ENCODE data around the gene C1QTNF12.

C1QTNF12 gene

DNA sequence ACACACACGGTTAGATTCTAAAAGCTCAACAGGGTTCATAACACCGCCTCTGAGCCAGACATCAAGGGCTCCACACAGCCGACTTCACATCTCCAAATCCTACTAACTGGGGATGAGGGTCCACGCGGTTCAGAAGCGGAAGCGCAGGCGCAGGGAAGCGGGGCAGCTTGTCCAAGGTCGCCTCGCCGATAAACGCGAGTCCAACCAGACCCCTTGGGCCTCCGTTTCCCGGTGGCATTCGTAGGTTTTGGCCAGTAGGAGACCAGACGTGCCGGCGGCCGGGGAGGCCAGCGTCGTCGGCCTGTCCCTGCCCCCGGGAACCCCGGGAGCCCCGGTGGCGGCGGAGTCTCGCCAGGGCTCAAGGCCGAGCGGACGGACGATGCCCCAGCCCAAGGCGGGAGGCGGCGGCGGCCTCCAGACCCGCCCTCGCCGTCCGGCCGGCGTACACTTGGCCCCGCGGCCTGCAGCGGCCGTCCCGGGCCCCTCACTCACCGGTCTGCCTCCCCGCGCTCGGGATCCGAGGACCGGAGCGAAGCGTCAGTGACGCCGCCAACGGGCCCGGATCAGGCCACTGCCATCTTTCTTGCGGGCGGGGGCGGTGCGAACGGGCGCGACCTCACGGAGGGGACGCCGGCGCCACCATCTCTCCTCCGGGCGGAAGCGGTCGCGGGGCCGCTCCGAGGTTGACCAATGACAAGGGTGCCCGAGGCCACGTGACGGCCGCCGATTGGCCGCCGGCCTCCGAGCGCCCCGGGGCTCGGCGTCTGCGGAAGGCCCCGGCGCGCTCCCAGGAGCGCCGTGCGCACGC is 14.9 kb downstream of the C1QTNF12 start, which contains the start of gene SDF4:
Gene SDF4, minus strand, starts transcription at position 602 of the 808 bp plus-strand sequence. CDS start 3,229 bp downstream, outside the sequence.
- H3K36me3 ChIP-seq (ENCODE audit: insufficient read depth, low read length): peaks cover 18% of the 10 kb centered on the region; the same call in 1 of the 2 replicates
- H3K4me3 ChIP-seq: peak within 1 kb of the TSS; percentile 98
- TF ChIP-seq POLR2AphosphoS5 (IDR thresholded peaks at IDR 0.05; ENCODE audit: borderline replicate concordance, low read depth, low read length): peak; percentile 83
- no peak for TF ChIP-seq FOXP2 (optimal IDR thresholded peaks at IDR 0.05; ENCODE audit: control extremely low read depth, extremely low read length, insufficient read depth)
- peak within 1 kb of the TSS; percentile 95 for H3K9ac ChIP-seq (ENCODE audit: insufficient read length)
- H3K9me3 ChIP-seq (ENCODE audit: low read depth, low read length): no peaks in the 10 kb centered on the region
- DNase-seq (ENCODE audit: low read depth, low spot score): peak; percentile 80
- H3K27ac ChIP-seq: peak within 1 kb of the TSS; percentile 73

DNA sequence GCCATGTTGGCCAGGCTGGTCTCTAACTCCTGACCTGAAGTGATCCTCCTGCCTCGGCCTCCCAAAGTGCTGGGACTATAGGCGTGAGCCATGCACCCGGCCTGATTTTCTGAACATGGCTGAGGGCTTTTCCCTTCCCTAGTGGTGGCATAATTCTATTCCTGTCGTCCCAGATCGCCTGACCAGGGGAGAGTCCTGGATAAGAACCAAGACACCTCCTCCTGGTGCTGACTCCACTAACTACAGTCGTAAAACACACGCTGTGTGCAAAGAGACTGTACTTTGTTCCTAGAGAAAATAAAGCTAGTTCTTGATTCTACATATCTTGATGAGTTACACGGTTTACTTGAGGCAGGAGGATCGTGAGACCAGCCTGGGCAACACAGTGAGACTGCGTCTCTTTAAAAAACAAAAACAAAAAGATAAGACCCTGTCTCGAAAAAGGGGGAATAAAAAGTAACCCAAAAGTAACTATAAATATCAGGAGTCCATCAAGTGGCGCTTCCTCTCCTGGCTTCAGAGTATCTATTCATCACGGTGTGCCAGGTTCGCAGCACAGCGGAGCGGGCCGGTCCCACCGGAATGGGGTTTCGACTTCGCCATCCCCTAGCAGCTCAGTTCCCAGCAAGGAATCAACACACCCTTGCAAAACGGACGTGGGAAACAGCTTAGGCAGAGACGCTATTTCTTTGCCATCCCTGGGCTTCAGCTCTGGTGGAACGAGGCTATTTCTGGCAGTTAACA is 15.7 kb downstream of the C1QTNF12 start:
- peak overlapping the region; percentile 38 for H3K27ac ChIP-seq
- DNase-seq (ENCODE audit: low read depth, low spot score): no peak
- no peaks in the 10 kb centered on the region for H3K9me3 ChIP-seq (ENCODE audit: low read depth, low read length)
- H3K4me3 ChIP-seq: peak overlapping the region; percentile 98
- H3K9ac ChIP-seq (ENCODE audit: insufficient read length): peak overlapping the region; percentile 95
- peaks cover 18% of the 10 kb centered on the region; the same call in 1 of the 2 replicates for H3K36me3 ChIP-seq (ENCODE audit: insufficient read depth, low read length)
- no peak for TF ChIP-seq POLR2AphosphoS5 (IDR thresholded peaks at IDR 0.05; ENCODE audit: borderline replicate concordance, low read depth, low read length)
- TF ChIP-seq FOXP2 (optimal IDR thresholded peaks at IDR 0.05; ENCODE audit: control extremely low read depth, extremely low read length, insufficient read depth): no peak
- no peak for TF ChIP-seq EZH2 (IDR thresholded peaks at IDR 0.05)

DNA sequence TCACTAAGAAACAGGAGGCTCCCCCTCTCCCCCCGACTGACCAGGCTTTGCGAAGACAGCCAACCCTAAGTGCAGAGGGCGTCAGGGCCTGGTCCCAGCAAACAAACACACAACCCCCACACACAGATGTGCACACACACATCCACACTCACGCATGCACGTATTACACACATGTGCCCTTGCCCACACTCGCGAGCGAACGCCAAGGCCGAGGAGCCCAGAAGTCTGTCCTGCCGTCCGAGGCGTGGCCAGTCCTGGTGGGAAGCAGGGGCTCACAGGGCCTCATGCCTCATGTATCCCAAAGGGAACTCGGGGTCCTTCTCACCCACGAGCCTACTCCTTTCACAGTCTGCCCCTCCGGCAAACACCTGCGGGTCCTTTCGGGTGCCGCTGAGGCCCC is 16.8 kb downstream of the C1QTNF12 start:
- no peak for DNase-seq (ENCODE audit: low read depth, low spot score)
- Histone ChIP-seq H3K9ac (ENCODE audit: insufficient read length) (no peak overlapping the region), H3K9me3 (ENCODE audit: low read depth, low read length) (no peaks in the 10 kb centered on the region), H3K36me3 (ENCODE audit: insufficient read depth, low read length) (peaks cover 18% of the 10 kb centered on the region; the same call in 1 of the 2 replicates), H3K27ac (no peak overlapping the region), H3K4me3 (peak overlapping the region; percentile 98; the same call in 1 of the 2 replicates)
- no peak for TF ChIP-seq POLR2AphosphoS5 (IDR thresholded peaks at IDR 0.05; ENCODE audit: borderline replicate concordance, low read depth, low read length)

DNA sequence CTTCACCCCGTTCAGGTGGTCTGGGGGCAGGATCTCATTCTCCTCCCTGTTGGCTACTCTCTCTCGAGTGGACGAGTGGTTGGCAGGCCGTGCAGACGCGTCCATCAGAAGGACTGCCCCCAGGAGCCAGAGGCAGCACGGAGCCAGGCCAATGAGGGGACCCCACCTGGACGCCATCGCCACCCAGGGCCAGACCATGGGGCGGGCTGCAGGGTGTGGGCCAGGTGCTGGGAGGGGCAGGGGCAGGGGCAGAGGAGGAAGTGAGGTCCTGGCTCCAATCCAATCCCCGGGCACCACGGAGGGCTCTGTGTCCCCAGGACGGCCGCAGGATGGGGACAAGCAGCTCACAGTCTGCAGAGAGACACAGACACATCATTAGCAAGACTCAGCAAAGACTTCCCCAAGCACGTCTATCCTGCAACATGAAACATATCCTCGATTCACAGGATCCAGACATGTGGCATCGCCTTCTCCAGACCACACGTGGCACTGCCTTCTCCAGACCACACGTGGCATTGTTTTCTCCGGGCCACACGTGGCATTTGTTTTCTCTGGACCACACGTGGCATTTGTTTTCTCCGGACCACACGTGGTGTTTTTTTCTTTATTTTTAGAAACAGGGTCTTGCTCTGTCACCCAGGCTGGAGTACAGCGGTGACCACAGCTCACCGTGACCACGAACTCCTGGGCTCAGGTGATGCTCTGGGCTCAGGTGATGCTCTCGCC is 17.8 kb downstream of the C1QTNF12 start:
- TF ChIP-seq FOXP2 (optimal IDR thresholded peaks at IDR 0.05; ENCODE audit: control extremely low read depth, extremely low read length, insufficient read depth) (no peak), EZH2 (IDR thresholded peaks at IDR 0.05) (no peak), POLR2AphosphoS5 (IDR thresholded peaks at IDR 0.05; ENCODE audit: borderline replicate concordance, low read depth, low read length) (no peak)
- H3K4me3 ChIP-seq: no peak overlapping the region
- DNase-seq (ENCODE audit: low read depth, low spot score): no peak
- no peaks in the 10 kb centered on the region for H3K9me3 ChIP-seq (ENCODE audit: low read depth, low read length)
- peaks cover 18% of the 10 kb centered on the region; the same call in 1 of the 2 replicates for H3K36me3 ChIP-seq (ENCODE audit: insufficient read depth, low read length)
- no peak overlapping the region for H3K9ac ChIP-seq (ENCODE audit: insufficient read length)
- no peak overlapping the region for H3K27ac ChIP-seq

DNA sequence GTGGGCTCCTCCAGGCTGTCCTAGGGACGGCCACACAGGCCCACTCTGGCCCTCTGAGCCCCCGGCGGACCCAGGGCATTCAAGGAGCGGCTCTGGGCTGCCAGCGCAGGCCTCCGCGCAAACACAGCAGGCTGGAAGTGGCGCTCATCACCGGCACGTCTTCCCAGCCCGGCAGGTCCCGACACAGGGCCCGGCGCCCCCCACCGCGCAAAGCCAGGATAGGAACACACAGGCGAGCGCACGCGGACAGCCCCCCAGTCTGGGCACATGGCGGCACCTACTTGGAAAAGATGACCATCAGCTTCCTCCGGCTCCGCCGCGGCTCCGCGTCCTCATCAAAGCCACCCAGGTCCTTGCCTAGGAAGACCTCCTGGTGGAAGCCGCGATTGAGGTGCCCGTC is 18.3 kb downstream of the C1QTNF12 start:
- Histone ChIP-seq H3K36me3 (ENCODE audit: insufficient read depth, low read length) (peaks cover 20% of the 10 kb centered on the region; the same call in 1 of the 2 replicates), H3K27ac (no peak overlapping the region), H3K9me3 (ENCODE audit: low read depth, low read length) (no peaks in the 10 kb centered on the region), H3K9ac (ENCODE audit: insufficient read length) (no peak overlapping the region), H3K4me3 (no peak overlapping the region)
- DNase-seq (ENCODE audit: low read depth, low spot score): no peak
- TF ChIP-seq POLR2AphosphoS5 (IDR thresholded peaks at IDR 0.05; ENCODE audit: borderline replicate concordance, low read depth, low read length) (no peak), EZH2 (IDR thresholded peaks at IDR 0.05) (no peak), FOXP2 (optimal IDR thresholded peaks at IDR 0.05; ENCODE audit: control extremely low read depth, extremely low read length, insufficient read depth) (no peak)

DNA sequence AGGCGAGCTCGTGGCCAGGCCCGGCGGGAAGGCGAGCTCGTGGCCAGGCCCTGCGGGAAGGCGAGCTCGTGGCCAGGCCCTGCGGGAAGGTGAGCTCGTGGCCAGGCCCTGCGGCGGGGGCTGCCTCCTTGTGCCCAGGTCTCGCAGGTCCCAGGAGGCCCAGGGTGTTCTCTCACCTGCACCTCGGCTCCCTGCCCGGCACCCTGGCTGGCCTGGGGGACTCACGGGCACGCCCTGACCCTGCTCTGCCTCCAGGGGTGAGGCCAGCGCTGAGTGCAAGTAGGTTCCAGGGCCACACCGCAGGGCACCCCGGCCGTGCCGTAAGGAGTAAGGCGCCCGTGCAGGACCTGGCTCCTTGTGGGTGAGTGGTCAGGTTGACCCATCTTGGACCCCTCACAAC is 19.1 kb downstream of the C1QTNF12 start:
- Histone ChIP-seq H3K36me3 (ENCODE audit: insufficient read depth, low read length) (peaks cover 28% of the 10 kb centered on the region; the same call in 1 of the 2 replicates), H3K9ac (ENCODE audit: insufficient read length) (no peak overlapping the region), H3K9me3 (ENCODE audit: low read depth, low read length) (no peaks in the 10 kb centered on the region), H3K4me3 (no peak overlapping the region), H3K27ac (no peak overlapping the region)
- no peak for DNase-seq (ENCODE audit: low read depth, low spot score)
- TF ChIP-seq FOXP2 (optimal IDR thresholded peaks at IDR 0.05; ENCODE audit: control extremely low read depth, extremely low read length, insufficient read depth) (no peak), EZH2 (IDR thresholded peaks at IDR 0.05) (no peak), POLR2AphosphoS5 (IDR thresholded peaks at IDR 0.05; ENCODE audit: borderline replicate concordance, low read depth, low read length) (no peak)

DNA sequence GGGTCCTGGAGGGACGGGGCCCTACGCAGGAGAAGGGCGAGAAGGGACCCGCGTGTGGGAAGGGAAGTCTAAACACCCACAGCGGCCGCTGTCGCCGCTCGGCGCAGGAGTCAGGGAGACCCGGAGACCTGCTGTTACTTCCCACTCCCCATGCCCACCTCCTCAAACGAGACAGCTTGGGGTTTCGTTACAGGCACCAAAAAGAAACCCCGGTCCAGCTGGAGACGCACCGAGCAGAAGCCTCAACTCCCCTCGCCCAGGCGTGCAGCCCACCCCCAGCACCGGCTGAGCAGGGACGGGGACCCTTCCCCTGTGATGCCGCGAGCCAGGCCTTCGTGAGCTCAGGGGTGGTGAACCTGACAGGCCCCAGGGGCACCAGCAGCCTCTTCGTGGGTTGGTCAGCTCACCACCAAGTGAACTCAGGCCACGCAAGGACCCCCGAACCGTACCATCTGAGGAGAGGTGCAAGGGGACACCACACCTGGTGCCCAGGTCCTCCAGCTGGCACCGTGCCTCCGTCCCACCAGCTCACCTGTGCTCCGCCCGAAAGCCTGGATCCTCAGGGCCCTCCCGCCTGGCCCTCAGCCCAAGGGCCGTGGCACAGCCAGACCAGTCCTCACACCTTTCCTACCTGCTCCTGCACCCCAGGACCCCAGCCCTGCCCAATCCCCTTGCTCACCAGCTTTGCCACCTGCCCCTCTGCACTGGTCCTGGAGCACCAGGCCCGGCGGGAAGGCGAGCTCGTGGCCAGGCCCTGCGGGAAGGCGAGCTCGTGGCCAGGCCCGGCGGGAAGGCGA is 19.8 kb downstream of the C1QTNF12 start:
- H3K27ac ChIP-seq: no peak overlapping the region
- peaks cover 28% of the 10 kb centered on the region; the same call in 1 of the 2 replicates for H3K36me3 ChIP-seq (ENCODE audit: insufficient read depth, low read length)
- TF ChIP-seq FOXP2 (optimal IDR thresholded peaks at IDR 0.05; ENCODE audit: control extremely low read depth, extremely low read length, insufficient read depth): no peak
- TF ChIP-seq EZH2 (IDR thresholded peaks at IDR 0.05): no peak
- no peak for TF ChIP-seq POLR2AphosphoS5 (IDR thresholded peaks at IDR 0.05; ENCODE audit: borderline replicate concordance, low read depth, low read length)
- no peak overlapping the region for H3K4me3 ChIP-seq
- no peak for DNase-seq (ENCODE audit: low read depth, low spot score)
- no peaks in the 10 kb centered on the region for H3K9me3 ChIP-seq (ENCODE audit: low read depth, low read length)
- no peak overlapping the region for H3K9ac ChIP-seq (ENCODE audit: insufficient read length)
